SU-DHL-6 (cell line): ENCODE measurements around the gene PTPN14.
A peak's percentile ranks its signal among the peaks of the same experiment; 100 is the strongest.

ENCODE experiments used
- H2AFZ ChIP-seq: fragments of 200-600 bp; sonication (generic); 2 replicates; pipeline ENCODE4 v1.6.1; 2014; ENCODE audit warnings: low read depth, mild to moderate bottlenecking, moderate library complexity, mixed read lengths, antibody characterized with exemption, low read length; ENCODE audit not compliant: severe bottlenecking
- H3F3A ChIP-seq: fragments of 200-600 bp; shearing (Covaris generic); 2 replicates; pipeline ENCODE4 v1.6.0; 2016; ENCODE audit warnings: antibody characterized with exemption, mild to moderate bottlenecking; ENCODE audit not compliant: insufficient read depth
- H3K27ac ChIP-seq: fragments of 200-600 bp; sonication (generic); 2 replicates; pipeline ENCODE4 v1.5.1; 2016; ENCODE audit warnings: low read depth, mild to moderate bottlenecking, low read length, moderate library complexity, mixed read lengths
- H3K27me3 ChIP-seq: fragments of 200-600 bp; sonication (generic), shearing (Covaris generic); 2 replicates; pipeline ENCODE4 v1.6.0; 2014; ENCODE audit warnings: mild to moderate bottlenecking, low read length
- H3K36me3 ChIP-seq: fragments of 200-600 bp; sonication (generic); 2 replicates; pipeline ENCODE4 v1.6.1; 2014; ENCODE audit warnings: mild to moderate bottlenecking, low read length, mixed read lengths
- H3K4me2 ChIP-seq: fragments of 300-600, 200-600 bp; shearing (Covaris generic), sonication (generic); 2 replicates; pipeline ENCODE4 v1.6.0; 2014; ENCODE audit warnings: low read length, low read depth, mild to moderate bottlenecking; ENCODE audit not compliant: poor library complexity, severe bottlenecking
- H3K4me3 ChIP-seq: fragments of 200-600 bp; sonication (generic); 2 replicates; pipeline ENCODE4 v1.5.1; 2014; ENCODE audit warnings: antibody characterized with exemption, low read length, mild to moderate bottlenecking, mixed read lengths; ENCODE audit not compliant: insufficient read depth, poor library complexity, severe bottlenecking
- H3K79me2 ChIP-seq: fragments of 200-600 bp; sonication (generic); 2 replicates; pipeline ENCODE4 v1.6.1; 2014; ENCODE audit warnings: mild to moderate bottlenecking, low read length, moderate library complexity; ENCODE audit not compliant: insufficient read depth
- H3K9ac ChIP-seq: fragments of 200-600 bp; sonication (generic); 2 replicates; pipeline ENCODE4 v1.7.0; 2014; ENCODE audit warnings: mild to moderate bottlenecking, low read length
- H3K9me2 ChIP-seq: fragments of 200-600 bp; sonication (generic); replicated peaks from 2 replicates; pipeline ENCODE4 v1.6.1; 2014; ENCODE audit warnings: low read length; ENCODE audit not compliant: insufficient read depth
- H3K9me3 ChIP-seq: fragments of 200-600 bp; sonication (generic); 2 replicates; pipeline ENCODE4 v1.6.1; 2014; ENCODE audit warnings: low read length, mixed read lengths; ENCODE audit not compliant: insufficient read depth
- H4K20me1 ChIP-seq: fragments of 200-600 bp; sonication (generic); 2 replicates; pipeline ENCODE4 v1.6.1; 2014; ENCODE audit warnings: low read depth, mild to moderate bottlenecking, antibody characterized with exemption, low read length, moderate library complexity, mixed read lengths
- EZH2phosphoT487 ChIP-seq: fragments of 200-600 bp; sonication (generic), shearing (Covaris generic); conservative IDR thresholded peaks from 2 replicates; pipeline ENCODE4 v1.6.1; 2018; ENCODE audit warnings: mild to moderate bottlenecking, antibody characterized with exemption, low read length, moderate library complexity, mixed read lengths
- TF ChIP-seq, protein P1 (sequence below): fragments of 200-600 bp; sonication (generic); IDR thresholded peaks from one replicate; pipeline ENCODE4 v1.5.1; 2017; ENCODE audit warnings: antibody characterized with exemption, mild to moderate bottlenecking, low read length, moderate library complexity; ENCODE audit not compliant: insufficient read depth, poor library complexity, severe bottlenecking

PTPN14 gene

DNA sequence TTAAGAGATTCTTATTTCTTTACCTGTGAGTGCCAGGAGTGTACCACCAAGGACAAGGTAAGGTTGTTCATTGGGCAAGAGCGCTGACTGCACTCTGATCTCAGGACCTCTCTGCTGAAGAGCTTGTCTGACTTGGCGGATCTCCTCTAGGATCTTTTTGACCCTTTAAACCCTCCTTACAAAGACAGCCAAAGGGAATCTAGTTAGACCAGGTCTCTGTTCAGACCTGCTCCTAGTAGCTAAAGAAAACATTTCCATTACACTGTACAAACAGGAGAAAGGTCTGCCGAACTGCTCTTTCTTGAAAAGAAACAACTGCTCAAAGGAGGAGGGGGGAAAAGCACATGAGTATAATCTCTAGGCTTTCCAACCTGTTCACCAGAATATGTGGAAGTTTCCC lies 221.2 kb downstream of the PTPN14 start:
- Histone ChIP-seq H3K27ac (no peak overlapping the region), H3K9me3 (no peaks in the 10 kb centered on the region), H3K9me2 (no peaks in the 10 kb centered on the region), H3K4me3 (no peak overlapping the region), H3K36me3 (no peaks in the 10 kb centered on the region), H3K4me2 (no peak overlapping the region), H4K20me1 (no peaks in the 10 kb centered on the region), H3K9ac (no peak overlapping the region), H3K79me2 (no peaks in the 10 kb centered on the region), H3K27me3 (no peaks in the 10 kb centered on the region), H2AFZ (no peak overlapping the region), H3F3A (no peaks in the 10 kb centered on the region)
- TF ChIP-seq EZH2phosphoT487 = no peak
- TF ChIP-seq, protein P1, sequence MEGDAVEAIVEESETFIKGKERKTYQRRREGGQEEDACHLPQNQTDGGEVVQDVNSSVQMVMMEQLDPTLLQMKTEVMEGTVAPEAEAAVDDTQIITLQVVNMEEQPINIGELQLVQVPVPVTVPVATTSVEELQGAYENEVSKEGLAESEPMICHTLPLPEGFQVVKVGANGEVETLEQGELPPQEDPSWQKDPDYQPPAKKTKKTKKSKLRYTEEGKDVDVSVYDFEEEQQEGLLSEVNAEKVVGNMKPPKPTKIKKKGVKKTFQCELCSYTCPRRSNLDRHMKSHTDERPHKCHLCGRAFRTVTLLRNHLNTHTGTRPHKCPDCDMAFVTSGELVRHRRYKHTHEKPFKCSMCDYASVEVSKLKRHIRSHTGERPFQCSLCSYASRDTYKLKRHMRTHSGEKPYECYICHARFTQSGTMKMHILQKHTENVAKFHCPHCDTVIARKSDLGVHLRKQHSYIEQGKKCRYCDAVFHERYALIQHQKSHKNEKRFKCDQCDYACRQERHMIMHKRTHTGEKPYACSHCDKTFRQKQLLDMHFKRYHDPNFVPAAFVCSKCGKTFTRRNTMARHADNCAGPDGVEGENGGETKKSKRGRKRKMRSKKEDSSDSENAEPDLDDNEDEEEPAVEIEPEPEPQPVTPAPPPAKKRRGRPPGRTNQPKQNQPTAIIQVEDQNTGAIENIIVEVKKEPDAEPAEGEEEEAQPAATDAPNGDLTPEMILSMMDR = no peak

DNA sequence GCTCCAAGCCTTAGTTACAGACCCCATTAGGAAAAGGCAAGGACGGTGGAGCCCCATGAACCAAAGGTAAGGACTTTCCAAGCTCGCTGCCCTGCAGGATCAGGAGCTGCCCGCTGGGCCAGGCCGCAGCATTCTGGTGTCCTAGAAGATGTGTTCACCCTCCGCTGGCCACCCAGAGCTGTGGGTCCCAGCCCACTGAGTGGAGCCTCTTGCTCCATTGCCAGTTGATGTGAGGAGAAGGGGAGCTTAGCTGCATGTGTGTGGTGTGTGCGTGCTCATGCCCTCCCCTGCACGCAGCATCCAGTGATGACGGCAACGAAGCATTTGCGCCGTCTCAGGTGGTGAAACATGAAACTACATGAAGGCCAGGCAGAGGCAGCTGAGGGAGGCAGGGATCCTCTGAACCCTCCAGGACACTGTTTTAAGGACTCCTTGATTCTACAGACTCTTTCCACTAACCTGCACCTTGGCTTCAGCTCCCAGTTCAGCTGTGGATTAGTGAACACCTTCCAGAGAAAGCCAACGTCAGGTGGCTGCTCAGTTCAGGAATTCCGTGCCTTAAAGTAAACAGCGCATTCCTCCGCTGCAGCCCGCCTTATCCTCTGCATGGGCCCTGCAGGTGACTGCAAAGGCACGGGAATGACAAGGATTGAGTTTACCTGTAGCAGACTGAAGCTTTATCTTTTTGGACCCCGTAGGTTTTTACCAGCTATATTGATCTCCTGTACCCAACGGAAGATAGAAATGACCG lies 221.8 kb downstream of the PTPN14 start:
- H3K79me2 ChIP-seq = no peaks in the 10 kb centered on the region
- no peak overlapping the region for H3K27ac ChIP-seq
- H3K9me2 ChIP-seq = no peaks in the 10 kb centered on the region
- H3K36me3 ChIP-seq = no peaks in the 10 kb centered on the region
- H3K9me3 ChIP-seq = no peaks in the 10 kb centered on the region
- H2AFZ ChIP-seq = no peak overlapping the region
- H4K20me1 ChIP-seq = no peaks in the 10 kb centered on the region
- H3K27me3 ChIP-seq = no peaks in the 10 kb centered on the region
- TF ChIP-seq, protein P1 = no peak
- no peak for TF ChIP-seq EZH2phosphoT487
- no peak overlapping the region for H3K4me3 ChIP-seq
- no peaks in the 10 kb centered on the region for H3F3A ChIP-seq
- no peak overlapping the region for H3K9ac ChIP-seq
- no peak overlapping the region for H3K4me2 ChIP-seq

DNA sequence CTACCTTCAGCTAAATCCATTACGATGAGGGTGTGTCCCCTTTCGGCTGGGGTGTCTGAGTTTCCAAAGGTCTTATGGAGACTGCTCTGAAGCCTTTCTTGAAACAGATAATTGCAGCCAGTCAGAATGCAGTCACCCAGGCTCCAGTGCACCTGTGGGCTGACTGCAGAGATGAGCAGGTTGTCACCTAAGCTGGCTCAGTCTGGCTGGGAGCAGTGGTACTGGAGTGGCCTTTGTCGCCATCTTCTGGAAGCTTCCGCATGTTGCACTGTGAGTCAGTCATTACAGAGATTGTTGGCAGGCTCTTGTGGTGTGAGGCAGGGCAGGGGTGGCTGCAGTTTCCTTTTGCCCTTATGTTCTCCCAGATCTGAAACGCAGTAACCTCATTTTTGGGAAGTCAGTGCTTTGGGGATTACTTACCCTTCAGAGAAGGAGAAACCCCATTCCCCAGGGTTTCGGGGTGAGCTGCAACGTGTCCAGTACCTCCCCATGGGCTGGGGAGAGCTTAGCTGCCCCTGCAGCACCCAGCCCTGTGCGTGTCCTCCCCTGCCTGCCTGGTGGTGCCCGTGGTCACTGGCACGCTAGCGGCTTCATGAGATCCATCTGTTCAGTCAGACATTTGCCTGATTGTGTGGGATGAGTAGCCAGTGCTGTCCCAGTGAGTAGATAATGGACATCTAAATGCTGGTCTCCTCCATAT lies 222.5 kb downstream of the PTPN14 start:
- no peaks in the 10 kb centered on the region for H3K9me3 ChIP-seq
- no peaks in the 10 kb centered on the region for H3F3A ChIP-seq
- no peak overlapping the region for H3K27ac ChIP-seq
- no peak overlapping the region for H3K4me2 ChIP-seq
- H4K20me1 ChIP-seq = no peaks in the 10 kb centered on the region
- no peaks in the 10 kb centered on the region for H3K9me2 ChIP-seq
- H3K27me3 ChIP-seq = no peaks in the 10 kb centered on the region
- no peaks in the 10 kb centered on the region for H3K79me2 ChIP-seq
- TF ChIP-seq, protein P1 = peak; percentile 69
- no peak for TF ChIP-seq EZH2phosphoT487
- H3K9ac ChIP-seq = no peak overlapping the region
- no peak overlapping the region for H3K4me3 ChIP-seq
- H3K36me3 ChIP-seq = no peaks in the 10 kb centered on the region
- no peak overlapping the region for H2AFZ ChIP-seq
